Fibroblast of the aortic adventitia (primary cell): Measurements from ENCODE around the gene VOPP1. TPM values are rescaled to one million over a fixed set of nuclear protein-coding genes. Genes with fewer than 3 reads are reported as not detected.

Experiments used
- DNase-seq: peaks from one replicate; pipeline ENCODE4 v3.0.0-alpha.2; 2010; ENCODE audit warnings: low read depth
- H3K4me3 ChIP-seq: 2 replicates; pipeline ENCODE4 v1.5.1; 2011; ENCODE audit warnings: low read depth, mild to moderate bottlenecking, control low read depth, low read length, moderate library complexity
- CTCF ChIP-seq: IDR thresholded peaks from 2 replicates; pipeline ENCODE4 v1.5.1; 2011; ENCODE audit warnings: mild to moderate bottlenecking, low read length, control low read depth, inconsistent platforms; ENCODE audit not compliant: insufficient read depth
- total RNA-seq: library from RNA; depleted of rRNA; stranded (reverse); fragments of >200 nt; gene quantifications from 2 replicates; pipeline ENCODE4 v1.2.3, GENCODE V29; 2012; ENCODE audit warnings: low replicate concordance

VOPP1 gene
- total RNA-seq, 1 donor: 89.4 TPM

GRCh38 chr7:55485501-55486191 is 86.7 kb downstream of the VOPP1 start:
- no peak for TF ChIP-seq CTCF
- H3K4me3 ChIP-seq: no peak overlapping the region
- no peak for DNase-seq

- no peak for DNase-seq
- TF ChIP-seq CTCF: no peak
- H3K4me3 ChIP-seq: no peak overlapping the region
Measured at GRCh38 chr7:55484834-55485233, 87.5 kb downstream of the VOPP1 start.

- no peak overlapping the region for H3K4me3 ChIP-seq
- no peak for DNase-seq
- TF ChIP-seq CTCF: no peak
Measured at GRCh38 chr7:55484241-55484640, 88.1 kb downstream of the VOPP1 start.

GRCh38 chr7:55483046-55483445 is 89.3 kb downstream of the VOPP1 start:
- no peak overlapping the region for H3K4me3 ChIP-seq
- no peak for TF ChIP-seq CTCF
- DNase-seq: no peak

- TF ChIP-seq CTCF: no peak
- no peak for DNase-seq
Measured at GRCh38 chr7:55481155-55481554, 91.1 kb downstream of the VOPP1 start.

GRCh38 chr7:55478700-55479099 is 93.6 kb downstream of the VOPP1 start:
- DNase-seq: no peak
- no peak overlapping the region for H3K4me3 ChIP-seq
- TF ChIP-seq CTCF: no peak

More at GRCh38 chr7:55481155-55481554, 91.1 kb downstream of the VOPP1 start:
- H3K4me3 ChIP-seq: no peak overlapping the region
